ENCODE results near the gene AP3D1.
"Not testable (repeated sequence)": the region's sequence is repeated elsewhere in the genome, so short reads cannot be mapped to it uniquely, and the experiment has no call there.

Gene AP3D1

DNA sequence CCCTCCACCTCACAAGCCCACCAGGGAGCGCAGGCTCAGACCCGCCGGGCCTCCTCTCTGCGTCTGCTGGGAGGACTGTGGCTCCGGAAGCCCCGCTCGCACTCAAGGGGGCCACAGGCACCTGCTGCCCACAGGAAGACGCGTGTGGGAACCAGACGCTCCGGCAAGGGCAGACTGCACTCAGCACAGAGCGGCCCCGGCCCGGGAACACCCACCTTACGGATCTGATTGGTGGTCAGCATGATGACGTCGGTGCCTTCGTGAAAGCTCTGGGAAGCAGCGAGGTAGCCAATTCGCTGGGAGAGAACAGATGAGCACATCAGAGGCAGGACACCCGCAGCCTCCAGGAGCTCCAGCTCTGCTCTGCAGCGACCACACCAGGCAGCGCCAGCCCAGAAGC lies 14.6 kb downstream of the AP3D1 start:
- Histone ChIP-seq H3K27ac (no peak overlapping the region), H3K27me3 (replicated peaks) (no peaks in the 10 kb centered on the region), H3K4me3 (ENCODE audit: low read depth, low read length) (no peak overlapping the region), H3K36me3 (replicated peaks) (peaks cover 53% of the 10 kb centered on the region)
- TF ChIP-seq, protein P1, sequence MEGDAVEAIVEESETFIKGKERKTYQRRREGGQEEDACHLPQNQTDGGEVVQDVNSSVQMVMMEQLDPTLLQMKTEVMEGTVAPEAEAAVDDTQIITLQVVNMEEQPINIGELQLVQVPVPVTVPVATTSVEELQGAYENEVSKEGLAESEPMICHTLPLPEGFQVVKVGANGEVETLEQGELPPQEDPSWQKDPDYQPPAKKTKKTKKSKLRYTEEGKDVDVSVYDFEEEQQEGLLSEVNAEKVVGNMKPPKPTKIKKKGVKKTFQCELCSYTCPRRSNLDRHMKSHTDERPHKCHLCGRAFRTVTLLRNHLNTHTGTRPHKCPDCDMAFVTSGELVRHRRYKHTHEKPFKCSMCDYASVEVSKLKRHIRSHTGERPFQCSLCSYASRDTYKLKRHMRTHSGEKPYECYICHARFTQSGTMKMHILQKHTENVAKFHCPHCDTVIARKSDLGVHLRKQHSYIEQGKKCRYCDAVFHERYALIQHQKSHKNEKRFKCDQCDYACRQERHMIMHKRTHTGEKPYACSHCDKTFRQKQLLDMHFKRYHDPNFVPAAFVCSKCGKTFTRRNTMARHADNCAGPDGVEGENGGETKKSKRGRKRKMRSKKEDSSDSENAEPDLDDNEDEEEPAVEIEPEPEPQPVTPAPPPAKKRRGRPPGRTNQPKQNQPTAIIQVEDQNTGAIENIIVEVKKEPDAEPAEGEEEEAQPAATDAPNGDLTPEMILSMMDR (IDR thresholded peaks at IDR 0.05; ENCODE audit: low read depth, low read length, missing control alignments): no peak
- no peak for DNase-seq
- in situ Hi-C loops (cut with HindIII; ENCODE audit: low pct_ligation_motif_present, low sequenced_read_pairs): no loop called here

DNA sequence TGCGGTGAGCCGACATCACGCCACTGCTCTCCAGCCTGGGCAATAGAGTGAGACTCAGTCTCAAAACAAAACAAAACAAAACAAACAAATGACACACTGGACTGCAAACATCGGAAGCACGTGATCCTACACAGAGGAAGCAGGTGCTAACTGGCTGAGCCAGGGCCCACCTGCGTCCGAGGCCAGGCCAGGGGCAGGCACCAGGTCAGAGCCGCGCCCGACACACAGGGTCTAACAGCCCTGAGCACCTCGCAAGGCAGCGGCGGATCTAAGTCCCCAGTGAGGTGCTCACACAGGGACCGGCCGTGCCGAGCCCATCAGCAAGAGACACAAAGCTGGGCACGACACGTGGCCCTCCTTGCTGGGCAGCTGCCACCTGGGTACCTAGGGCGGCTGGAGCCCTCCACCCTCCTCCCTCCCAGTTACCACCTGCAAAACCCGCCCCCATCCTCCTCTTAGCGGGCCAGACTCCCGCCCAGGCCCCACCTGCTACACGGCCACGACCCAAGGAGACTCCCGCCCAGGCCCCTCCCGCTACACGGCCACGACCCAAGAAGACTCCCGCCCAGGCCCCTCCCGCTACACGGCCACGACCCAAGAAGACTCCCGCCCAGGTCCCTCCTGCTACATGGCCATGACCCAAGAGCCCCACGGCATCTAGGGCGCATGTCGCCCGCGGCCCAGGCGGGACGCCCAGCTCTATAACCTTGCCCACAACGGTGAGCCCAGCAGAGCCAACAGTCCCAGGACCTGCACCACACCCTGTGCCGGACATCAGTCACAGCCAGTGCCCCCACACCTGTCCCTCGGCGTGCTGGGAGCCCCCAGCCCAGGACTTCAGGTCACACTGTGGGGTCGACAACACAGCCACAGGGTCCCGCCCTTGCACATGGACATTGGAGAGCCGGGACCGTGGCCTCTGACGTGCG lies 15.6 kb downstream of the AP3D1 start:
- no peak for DNase-seq
- Histone ChIP-seq H3K4me3 (ENCODE audit: low read depth, low read length) (no peak overlapping the region), H3K27me3 (replicated peaks) (no peaks in the 10 kb centered on the region), H3K36me3 (replicated peaks) (peaks cover 56% of the 10 kb centered on the region), H3K27ac (no peak overlapping the region)
- in situ Hi-C loops (cut with HindIII; ENCODE audit: low pct_ligation_motif_present, low sequenced_read_pairs): no loop called here
- TF ChIP-seq, protein P1 (IDR thresholded peaks at IDR 0.05; ENCODE audit: low read depth, low read length, missing control alignments): no peak

DNA sequence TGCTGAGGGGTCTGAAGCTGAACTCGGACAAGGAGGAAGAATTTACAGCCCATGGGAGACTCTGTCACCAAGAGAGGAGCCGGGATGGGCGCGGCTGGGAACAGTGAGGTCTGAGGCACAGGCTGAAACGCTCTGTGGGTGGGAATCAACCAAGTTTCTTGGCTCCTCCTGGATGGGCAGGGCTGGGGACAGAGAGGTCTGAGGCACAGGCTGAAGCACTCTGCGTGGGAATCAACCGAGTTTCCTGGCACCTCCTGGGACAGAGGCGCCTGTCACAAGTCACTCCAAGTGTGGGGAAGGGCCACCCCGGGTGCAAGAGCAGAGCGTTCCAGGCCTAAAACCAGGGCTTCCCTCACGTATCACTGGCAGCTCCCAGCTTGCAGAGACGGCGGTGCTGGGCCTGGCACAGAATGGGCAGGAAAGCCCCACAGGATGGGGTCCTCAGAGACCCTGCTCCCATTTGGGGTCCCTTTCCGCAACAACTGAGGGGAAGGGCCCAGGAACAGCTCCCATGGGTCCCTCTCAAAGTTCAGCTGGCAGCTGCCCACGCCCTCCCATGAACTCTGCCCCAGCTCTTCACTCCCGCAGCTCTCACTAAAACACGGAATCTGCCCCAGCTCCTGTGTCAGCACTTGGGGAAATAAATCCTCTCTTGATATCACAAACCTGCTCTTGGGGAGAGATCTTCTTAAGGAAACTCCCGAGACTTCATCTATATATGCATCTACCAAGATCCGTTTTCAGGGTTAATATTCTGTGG lies 18.5 kb downstream of the AP3D1 start:
- Histone ChIP-seq H3K27ac (no peak overlapping the region), H3K4me3 (ENCODE audit: low read depth, low read length) (no peak overlapping the region), H3K27me3 (replicated peaks) (no peaks in the 10 kb centered on the region), H3K36me3 (replicated peaks) (peaks cover 56% of the 10 kb centered on the region)
- no peak for DNase-seq
- TF ChIP-seq, protein P1 (IDR thresholded peaks at IDR 0.05; ENCODE audit: low read depth, low read length, missing control alignments): no peak
- in situ Hi-C loops (cut with HindIII; ENCODE audit: low pct_ligation_motif_present, low sequenced_read_pairs): no loop called here

DNA sequence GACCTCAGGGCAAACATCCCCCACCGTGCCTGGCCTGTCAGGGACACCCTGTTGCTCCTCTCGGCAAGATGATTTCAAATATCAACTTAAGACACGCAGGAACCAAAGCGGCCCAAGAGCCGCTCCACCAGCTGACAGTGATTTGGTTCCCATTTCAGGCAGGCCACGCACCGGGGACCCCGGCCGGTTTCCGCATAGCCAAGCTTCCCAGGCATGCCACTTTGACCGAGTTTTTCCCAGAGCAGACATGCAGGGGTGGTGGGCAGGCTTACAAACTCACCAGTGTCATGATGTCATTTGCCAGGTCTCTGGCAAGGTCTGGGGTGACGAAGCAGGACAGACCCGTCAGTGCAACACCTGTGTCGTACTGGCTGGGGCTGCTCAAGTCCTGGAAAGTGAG lies 19.2 kb downstream of the AP3D1 start:
- Histone ChIP-seq H3K36me3 (replicated peaks) (peaks cover 56% of the 10 kb centered on the region), H3K27ac (no peak overlapping the region), H3K27me3 (replicated peaks) (no peaks in the 10 kb centered on the region), H3K4me3 (ENCODE audit: low read depth, low read length) (no peak overlapping the region)
- in situ Hi-C loops (cut with HindIII; ENCODE audit: low pct_ligation_motif_present, low sequenced_read_pairs): no loop called here
- TF ChIP-seq, protein P1 (IDR thresholded peaks at IDR 0.05; ENCODE audit: low read depth, low read length, missing control alignments): no peak
- no peak for DNase-seq

DNA sequence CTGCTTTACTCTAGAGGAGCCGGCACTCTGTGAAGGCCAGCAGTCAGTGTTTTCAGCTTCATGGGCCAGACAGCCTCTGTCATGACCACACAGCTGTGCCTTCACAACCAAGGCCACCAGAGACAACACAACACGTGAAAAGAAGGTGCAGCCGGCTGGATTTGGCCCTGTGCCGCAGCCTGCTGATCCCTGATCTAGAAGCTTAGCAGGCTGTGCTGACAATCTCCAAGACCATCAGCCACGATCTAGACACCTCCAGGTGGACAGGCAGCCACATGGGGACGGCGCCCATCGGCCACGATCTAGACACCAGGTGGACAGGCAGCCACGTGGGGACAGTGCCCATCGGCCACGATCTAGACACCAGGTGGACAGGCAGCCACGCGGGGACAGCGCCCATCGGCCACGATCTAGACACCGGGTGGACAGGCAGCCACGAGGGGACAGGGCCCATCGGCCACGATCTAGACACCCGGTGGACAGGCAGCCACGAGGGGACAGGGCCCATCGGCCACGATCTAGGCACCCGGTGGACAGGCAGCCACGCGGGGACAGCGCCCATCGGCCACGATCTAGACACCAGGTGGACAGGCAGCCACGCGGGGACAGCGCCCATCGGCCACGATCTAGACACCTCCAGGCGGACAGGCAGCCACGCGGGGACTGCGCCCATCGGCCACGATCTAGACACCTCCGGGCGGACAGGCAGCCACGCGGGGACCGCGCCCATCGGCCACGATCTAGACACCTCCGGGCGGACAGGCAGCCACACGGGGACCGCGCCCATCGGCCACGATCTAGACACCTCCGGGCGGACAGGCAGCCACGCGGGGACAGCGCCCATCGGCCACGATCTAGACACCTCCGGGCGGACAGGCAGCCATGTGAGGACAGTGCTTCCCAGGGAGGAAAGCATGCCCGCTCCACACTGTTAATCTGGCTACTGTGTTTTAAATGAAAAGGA lies 20.1 kb downstream of the AP3D1 start:
- H3K27ac ChIP-seq; in situ Hi-C loops (cut with HindIII; ENCODE audit: low pct_ligation_motif_present, low sequenced_read_pairs); DNase-seq; H3K27me3 ChIP-seq (replicated peaks); H3K4me3 ChIP-seq (ENCODE audit: low read depth, low read length): not testable (repeated sequence)
- H3K36me3 ChIP-seq (replicated peaks): peaks cover 55% of the 10 kb centered on the region

Data from brain microvascular endothelial cell (primary cell).